Suppressor macrophage (primary cell): ENCODE results near the gene ERCC6L2.

Experiments used
- DNase-seq, 4 experiments: peaks; one replicate each; pipeline ENCODE4 v3.0.0-alpha.2; 2020 to 2022
- total RNA-seq, 17 experiments: gene quantifications; one replicate each; lab custom pipeline; 2026; ENCODE audit warnings: mixed read lengths in 6 of 17, inconsistent platforms in 3 of 17; lab: John Stamatoyannopoulos, UW

Gene ERCC6L2, protein sequence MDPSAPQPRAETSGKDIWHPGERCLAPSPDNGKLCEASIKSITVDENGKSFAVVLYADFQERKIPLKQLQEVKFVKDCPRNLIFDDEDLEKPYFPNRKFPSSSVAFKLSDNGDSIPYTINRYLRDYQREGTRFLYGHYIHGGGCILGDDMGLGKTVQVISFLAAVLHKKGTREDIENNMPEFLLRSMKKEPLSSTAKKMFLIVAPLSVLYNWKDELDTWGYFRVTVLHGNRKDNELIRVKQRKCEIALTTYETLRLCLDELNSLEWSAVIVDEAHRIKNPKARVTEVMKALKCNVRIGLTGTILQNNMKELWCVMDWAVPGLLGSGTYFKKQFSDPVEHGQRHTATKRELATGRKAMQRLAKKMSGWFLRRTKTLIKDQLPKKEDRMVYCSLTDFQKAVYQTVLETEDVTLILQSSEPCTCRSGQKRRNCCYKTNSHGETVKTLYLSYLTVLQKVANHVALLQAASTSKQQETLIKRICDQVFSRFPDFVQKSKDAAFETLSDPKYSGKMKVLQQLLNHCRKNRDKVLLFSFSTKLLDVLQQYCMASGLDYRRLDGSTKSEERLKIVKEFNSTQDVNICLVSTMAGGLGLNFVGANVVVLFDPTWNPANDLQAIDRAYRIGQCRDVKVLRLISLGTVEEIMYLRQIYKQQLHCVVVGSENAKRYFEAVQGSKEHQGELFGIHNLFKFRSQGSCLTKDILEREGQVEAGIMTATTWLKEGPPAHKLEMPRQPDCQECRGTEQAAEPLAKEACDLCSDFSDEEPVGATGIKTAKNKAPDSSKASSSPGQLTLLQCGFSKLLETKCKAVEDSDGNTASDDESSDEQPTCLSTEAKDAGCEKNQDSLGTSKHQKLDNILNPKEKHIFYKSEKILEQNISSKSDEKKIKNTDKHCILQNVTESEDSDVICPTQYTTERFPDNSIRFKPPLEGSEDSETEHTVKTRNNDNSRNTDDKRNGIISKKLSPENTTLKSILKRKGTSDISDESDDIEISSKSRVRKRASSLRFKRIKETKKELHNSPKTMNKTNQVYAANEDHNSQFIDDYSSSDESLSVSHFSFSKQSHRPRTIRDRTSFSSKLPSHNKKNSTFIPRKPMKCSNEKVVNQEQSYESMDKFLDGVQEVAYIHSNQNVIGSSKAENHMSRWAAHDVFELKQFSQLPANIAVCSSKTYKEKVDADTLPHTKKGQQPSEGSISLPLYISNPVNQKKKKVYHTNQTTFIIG (N-terminal part only)
- 14.6 to 74.0 (median 45.1) reads per million in 17 experiments for total RNA-seq

- peak; percentile 97 to 100 (median 98) for DNase-seq
Observed at GRCh38 chr9:95875305-95876137, at the start of gene ERCC6L2. TSS of gene ERCC6L2 (plus strand) at chr9:95875691. CDS start at chr9:95876039, 348 bp downstream.

DNA sequence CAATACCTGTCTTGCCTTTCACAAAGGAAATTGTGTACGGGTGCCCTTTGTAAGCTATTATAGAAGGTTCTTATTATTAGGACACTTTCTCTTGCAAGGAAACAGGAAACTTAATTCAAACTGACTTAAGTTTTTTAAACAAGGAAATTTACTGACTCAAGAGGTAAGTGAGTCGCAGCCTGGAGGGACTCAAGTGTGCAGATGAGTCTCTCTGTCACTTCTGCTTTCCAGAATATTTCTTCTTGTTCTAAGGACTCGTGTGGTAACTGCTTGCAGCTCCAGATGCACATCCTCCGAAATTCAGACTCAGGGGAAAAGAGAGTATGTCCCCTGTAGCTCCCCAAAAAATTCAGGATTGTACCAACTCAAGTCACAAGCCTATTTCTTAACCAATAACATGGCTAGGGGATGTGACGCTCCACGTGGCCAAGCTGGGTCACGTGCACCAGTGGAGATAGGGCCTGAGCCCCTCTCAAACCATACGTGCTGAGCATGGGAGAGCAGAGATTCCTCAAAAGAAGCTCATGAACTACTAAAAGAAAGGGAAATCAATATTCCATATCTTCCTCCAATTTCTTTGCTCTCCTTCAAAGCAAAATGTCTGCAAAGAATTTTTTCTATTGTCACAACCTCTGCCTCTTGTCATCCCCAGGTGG lies 49.2 kb upstream of the ERCC6L2 start:
- DNase-seq, result peak; percentile 12 to 32 (median 20)

GRCh38 chr9:95830768-95831167 lies 44.7 kb upstream of the ERCC6L2 start:
- no peak for DNase-seq

DNA sequence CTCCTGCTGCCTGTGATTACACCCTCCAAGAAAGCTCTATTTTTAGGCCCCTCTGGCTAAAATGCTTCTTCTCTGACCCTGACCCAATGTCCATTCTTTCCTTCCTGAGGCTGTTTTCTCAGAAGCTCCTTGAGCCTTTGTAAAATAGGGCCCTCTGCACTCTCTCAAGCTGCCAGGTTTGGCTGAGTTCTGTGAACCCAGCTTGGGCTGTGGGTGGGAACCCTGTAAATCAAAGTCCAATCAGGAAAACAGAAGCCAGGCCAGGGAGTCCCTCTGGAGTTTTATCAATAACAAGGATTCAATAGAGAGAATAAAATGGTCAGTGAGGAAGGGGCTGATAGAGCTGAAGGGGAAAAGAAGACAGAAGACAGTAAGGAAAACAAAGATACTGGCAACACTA lies 43.7 kb upstream of the ERCC6L2 start:
- no peak for DNase-seq

DNA sequence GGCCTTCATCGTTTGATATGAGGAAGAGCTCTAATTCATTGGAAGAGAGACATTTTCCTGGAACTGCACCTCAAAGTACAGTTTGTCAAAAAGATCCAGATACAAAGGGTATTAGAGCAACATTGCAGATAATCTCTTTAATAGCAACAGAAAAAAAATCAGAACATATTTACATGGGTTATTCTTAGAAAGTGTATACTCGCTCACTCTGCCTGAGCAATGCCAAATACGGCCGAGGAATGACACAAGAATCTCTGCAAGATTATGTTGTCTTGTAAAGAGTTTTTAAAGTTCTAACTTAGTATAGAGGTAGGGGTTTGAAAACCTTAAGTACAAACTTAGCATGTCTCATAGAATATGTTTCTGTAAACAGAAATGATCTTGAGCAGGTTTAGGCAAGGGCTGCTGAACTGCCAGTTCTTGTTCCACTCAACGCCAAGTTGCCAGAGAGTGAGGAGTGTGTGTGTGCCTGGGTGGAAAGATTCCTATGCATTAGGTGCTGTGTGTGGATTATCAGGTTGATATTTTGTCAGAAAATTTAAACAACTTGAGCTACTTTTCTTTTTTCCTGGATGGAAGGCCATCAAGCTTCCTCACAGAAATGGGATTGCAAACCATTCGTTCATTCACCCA lies 41.8 kb upstream of the ERCC6L2 start:
- DNase-seq, result no peak

DNA sequence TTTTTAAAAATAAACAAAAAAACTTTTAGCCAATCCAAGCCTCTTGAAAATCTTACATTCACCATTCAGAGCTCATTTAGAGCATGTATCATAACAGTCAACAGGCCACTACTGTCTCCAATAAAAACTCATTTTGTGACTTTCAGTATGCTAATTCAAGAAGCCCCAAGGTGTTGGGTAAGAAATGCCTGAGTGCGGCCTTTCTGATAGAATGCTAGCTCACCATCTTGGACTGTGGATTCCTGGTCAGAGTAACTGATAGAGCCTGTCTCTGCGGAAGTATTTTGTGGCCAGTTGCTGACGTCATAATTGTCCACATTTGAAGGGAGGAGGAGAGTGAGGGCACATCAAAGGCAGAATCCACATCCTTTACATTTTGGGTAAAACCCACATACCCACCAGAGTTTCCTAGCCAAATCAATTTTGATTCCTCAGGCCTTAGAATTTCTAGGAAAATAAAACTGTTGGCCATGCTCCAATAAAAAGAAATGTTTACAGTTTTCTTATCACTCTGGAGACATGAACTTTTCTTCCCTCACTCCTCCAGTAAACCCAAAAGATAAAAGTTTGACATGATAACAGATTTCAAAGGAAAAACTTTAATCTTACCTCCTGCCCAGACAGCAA lies 41.1 kb upstream of the ERCC6L2 start:
- no peak for DNase-seq

DNA sequence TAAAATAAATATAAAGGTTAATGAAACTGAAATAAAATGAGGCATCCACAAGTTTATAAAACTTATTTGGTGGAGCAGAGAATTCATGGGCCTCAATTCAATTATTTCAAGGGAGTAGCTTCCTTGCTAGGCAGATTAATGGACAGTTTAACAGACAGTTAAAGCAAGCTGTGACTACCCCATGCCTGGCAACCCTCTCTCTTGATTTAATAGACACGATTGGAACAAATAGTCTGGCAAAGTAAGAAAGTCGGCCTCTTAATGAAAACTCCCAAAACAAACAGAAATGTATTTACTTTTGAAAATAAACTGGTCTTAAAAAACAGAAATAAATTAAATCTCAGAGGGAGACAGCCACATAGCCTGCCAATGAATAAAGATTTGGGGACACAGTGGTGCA lies 40.1 kb upstream of the ERCC6L2 start:
- no peak for DNase-seq

DNA sequence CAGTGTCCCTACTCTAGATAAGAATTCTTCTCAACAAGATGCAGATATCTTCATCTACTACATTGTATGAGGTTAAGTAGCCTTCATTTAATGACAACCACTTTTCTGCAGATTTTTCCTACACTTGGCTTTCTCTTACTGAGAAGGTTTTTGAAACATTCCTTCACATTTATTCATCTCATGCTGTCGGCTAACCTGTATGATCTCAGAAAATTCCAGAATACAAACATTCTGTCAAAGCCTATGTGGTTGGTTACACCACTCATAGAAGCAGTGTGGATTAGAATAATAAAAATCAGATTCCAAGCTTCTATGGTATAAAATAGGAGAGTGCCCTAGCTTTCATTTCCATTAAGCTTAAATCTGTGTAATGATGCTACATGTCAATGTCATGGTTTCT lies 39.4 kb upstream of the ERCC6L2 start:
- DNase-seq, result no peak

GRCh38 chr9:95839012-95839411 lies 36.5 kb upstream of the ERCC6L2 start:
- no peak for DNase-seq

DNA sequence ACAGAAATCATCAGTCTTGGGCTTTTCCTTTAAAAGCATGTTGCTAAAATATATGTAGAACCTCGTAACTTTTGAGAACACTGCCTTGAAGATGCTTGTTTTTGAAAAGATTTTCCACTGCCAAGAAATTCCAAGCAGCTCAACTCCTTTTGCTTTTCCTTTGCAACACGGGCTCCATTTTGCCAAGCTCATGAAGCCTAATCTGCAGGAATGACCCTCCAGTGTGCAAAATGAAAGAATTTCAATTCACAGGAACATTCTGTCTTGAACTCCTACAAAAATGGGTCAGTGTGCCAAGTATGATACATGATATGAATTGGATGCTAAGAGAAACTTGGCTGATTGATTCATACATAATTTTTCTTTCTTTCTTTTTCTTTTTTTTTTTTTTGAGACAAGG lies 35.4 kb upstream of the ERCC6L2 start:
- no peak for DNase-seq

GRCh38 chr9:95841377-95841776 lies 34.1 kb upstream of the ERCC6L2 start:
- DNase-seq, result no peak

GRCh38 chr9:95845751-95846150 lies 29.7 kb upstream of the ERCC6L2 start:
- no peak for DNase-seq

DNA sequence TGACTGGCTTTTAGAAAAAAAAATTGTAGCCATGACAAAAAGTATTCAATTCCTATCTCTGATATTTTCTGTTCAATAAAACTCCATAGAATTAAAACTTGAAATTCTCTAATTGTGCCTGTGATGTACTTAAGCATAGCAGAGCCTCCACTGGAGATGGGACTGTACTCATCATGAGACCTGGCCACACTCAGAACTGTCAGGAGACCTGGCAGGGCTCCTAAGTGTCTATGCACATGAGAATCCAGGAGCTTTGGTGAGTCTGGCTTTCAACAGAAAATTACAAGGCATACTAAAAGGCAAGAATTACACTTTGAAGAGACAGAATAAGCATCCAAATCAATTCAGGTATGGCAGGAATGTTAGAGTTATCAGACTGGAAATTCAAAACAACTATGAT lies 26.7 kb upstream of the ERCC6L2 start:
- no peak for DNase-seq

DNA sequence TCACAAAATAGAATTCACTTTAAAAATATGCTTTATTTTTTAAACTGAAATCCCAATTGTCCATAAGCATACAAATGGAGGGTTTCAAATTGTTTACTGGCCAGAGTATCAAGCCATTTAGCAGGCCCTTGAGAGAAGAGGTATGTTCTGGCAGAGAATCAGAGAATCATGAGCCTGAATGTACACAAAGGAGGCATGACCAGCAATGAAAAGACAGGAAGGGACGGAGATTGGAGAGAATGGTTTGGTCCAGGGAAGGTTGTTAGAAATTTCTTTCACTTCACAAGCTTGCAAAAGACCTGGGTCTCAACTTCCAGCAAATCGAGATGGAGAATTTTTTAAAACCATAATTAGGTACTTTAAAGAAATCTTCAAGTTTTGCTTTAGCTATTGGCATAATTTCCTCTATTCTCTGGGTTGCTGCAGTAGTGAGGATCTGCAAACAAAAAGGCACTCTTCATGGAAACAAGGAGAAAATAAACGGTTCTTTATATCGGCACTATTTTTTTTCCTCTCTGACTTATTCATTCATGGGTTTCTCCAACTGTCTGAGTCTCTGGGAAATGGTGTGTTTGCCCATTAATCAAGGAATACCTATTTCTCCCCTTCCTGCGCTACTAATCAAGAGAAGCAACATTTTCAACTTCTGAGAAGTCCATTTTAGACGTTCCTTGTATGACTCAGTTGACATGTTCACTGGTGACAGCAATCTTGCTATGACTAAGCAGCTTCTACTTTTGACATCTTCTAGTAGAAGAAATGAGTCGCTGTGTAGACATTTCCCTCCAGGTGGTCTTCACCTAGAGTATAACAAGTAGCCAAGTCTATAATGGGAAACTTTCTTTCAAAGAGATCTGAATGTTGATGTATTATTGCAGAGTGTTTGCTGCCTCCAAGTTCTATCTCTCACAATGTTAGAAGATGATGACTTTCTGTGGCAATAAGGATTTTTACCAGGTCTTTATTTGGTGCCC lies 23.1 kb upstream of the ERCC6L2 start:
- no peak for DNase-seq

- DNase-seq, result no peak
Observed at GRCh38 chr9:95854386-95855020, 21.0 kb upstream of the ERCC6L2 start.

- DNase-seq, result no peak
Observed at GRCh38 chr9:95855961-95856360, 19.5 kb upstream of the ERCC6L2 start.

DNA sequence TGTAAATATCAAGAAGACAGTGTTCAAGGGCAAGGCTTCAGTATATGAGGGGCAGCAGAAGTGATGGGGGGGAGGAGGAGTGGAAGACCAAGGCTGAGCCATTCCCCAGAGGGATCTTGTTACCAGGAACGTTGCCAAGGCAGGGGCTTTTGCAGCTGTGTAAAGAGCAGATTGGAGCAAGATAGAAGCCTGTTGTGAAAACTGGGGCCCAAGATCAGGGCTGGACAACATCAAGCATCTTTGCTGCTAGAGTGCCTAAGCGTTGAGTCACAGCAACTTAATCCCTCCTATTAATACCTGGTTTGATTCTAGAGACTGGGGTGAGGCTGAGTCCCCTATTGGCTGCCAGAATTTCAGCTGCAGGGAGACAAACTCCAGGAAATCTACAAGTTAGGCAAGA lies 18.4 kb upstream of the ERCC6L2 start:
- no peak for DNase-seq

- peak in 1 of 4 experiments; percentile 11 for DNase-seq
Observed at GRCh38 chr9:95857896-95858295, 17.6 kb upstream of the ERCC6L2 start.

DNA sequence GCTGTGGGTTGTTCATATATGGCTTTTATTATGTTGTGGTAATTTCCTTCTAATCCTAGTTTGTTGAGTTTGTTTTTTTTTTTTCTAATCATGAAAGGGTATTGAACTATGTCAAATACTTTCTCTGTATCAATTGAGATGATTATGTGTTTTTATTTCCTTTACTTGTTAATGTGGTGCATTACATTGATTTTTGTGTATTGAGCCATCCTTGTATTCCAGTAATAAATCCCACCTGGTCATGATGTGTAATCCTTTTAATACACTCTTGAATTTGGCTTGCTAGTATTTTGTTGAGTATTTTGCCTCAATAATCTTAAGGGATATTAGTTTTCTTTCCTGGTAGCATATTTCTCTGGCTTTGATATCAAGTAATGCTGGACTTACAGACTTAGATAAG lies 13.1 kb upstream of the ERCC6L2 start:
- no peak for DNase-seq
